Hepatocyte (in vitro differentiated cells): ENCODE data around the gene DMD.

ENCODE experiments used
- EZH2 ChIP-seq: fragments of 200-600 bp; sonication (generic); IDR thresholded peaks from 2 replicates; pipeline ENCODE4 v1.6.1; 2016; ENCODE audit warnings: antibody characterized with exemption, mild to moderate bottlenecking, borderline replicate concordance
- TF ChIP-seq, protein P1 (sequence below): fragments of 200-600 bp; sonication (generic); IDR thresholded peaks from 2 replicates; pipeline ENCODE4 v1.5.1; 2016; ENCODE audit warnings: antibody characterized with exemption, mild to moderate bottlenecking; ENCODE audit not compliant: poor library complexity

- TF ChIP-seq EZH2, result no peak
- TF ChIP-seq, protein P1, sequence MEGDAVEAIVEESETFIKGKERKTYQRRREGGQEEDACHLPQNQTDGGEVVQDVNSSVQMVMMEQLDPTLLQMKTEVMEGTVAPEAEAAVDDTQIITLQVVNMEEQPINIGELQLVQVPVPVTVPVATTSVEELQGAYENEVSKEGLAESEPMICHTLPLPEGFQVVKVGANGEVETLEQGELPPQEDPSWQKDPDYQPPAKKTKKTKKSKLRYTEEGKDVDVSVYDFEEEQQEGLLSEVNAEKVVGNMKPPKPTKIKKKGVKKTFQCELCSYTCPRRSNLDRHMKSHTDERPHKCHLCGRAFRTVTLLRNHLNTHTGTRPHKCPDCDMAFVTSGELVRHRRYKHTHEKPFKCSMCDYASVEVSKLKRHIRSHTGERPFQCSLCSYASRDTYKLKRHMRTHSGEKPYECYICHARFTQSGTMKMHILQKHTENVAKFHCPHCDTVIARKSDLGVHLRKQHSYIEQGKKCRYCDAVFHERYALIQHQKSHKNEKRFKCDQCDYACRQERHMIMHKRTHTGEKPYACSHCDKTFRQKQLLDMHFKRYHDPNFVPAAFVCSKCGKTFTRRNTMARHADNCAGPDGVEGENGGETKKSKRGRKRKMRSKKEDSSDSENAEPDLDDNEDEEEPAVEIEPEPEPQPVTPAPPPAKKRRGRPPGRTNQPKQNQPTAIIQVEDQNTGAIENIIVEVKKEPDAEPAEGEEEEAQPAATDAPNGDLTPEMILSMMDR, result no peak
Observed at GRCh38 chrX:33014086-33014485, 197.3 kb downstream of the DMD start.
